Fibroblast of lung (primary cell): ENCODE measurements around the gene MGAT3. TPM values are rescaled to one million over a fixed set of nuclear protein-coding genes. Genes with fewer than 3 reads are reported as not detected.
A peak's percentile ranks its signal among the peaks of the same experiment; 100 is the strongest.

ENCODE experiments used
- DNase-seq, 2 donors: peaks; one replicate each; pipeline versions ENCODE4 v3.0.0 to v3.0.0-alpha.2; 2010; ENCODE audit warnings: low read depth in 2 of 2
- H2AFZ ChIP-seq: 2 replicates; pipeline ENCODE4 v1.5.1; 2012; ENCODE audit warnings: low read length, control low read depth, inconsistent platforms
- H3K27ac ChIP-seq: 2 replicates; pipeline ENCODE4 v1.5.1; 2011; ENCODE audit warnings: low read length, control low read depth; ENCODE audit not compliant: insufficient read depth
- H3K27me3 ChIP-seq: 2 replicates; pipeline ENCODE4 v1.5.1; 2011; ENCODE audit warnings: mild to moderate bottlenecking, low read length; ENCODE audit not compliant: control insufficient read depth, insufficient read depth
- H3K36me3 ChIP-seq: 2 replicates; pipeline ENCODE4 v1.5.1; 2011; ENCODE audit warnings: low read length; ENCODE audit not compliant: control insufficient read depth, insufficient read depth
- H3K4me1 ChIP-seq: 2 replicates; pipeline ENCODE4 v1.5.1; 2011; ENCODE audit warnings: low read length; ENCODE audit not compliant: control insufficient read depth, insufficient read depth; ENCODE audit errors: extremely low read depth
- H3K4me2 ChIP-seq: 2 replicates; pipeline ENCODE4 v1.5.1; 2011; ENCODE audit warnings: low read length, control low read depth; ENCODE audit not compliant: insufficient read depth; ENCODE audit errors: extremely low read depth
- H3K4me3 ChIP-seq, 4 experiments: fragments of 200-600 bp in 1 of 4; sonication (generic) in 1 of 4; replicated peaks in 1 of 4; 2 replicates each; pipeline ENCODE4 v1.5.1; 2011 to 2016; ENCODE audit warnings: low read length in 4 of 4, low read depth in 3 of 4, mild to moderate bottlenecking in 3 of 4, control low read depth in 2 of 4, inconsistent platforms in 1 of 4, mixed read lengths in 1 of 4; ENCODE audit not compliant: insufficient read depth in 1 of 4; ENCODE audit errors: control extremely low read depth in 1 of 4
- H3K79me2 ChIP-seq: 2 replicates; pipeline ENCODE4 v1.5.1; 2012; ENCODE audit warnings: mild to moderate bottlenecking, low read length, inconsistent platforms; ENCODE audit not compliant: control insufficient read depth, insufficient read depth
- H3K9ac ChIP-seq: 2 replicates; pipeline ENCODE4 v1.5.1; 2011; ENCODE audit warnings: mild to moderate bottlenecking, low read length, control low read depth; ENCODE audit not compliant: insufficient read depth
- H3K9me3 ChIP-seq: 2 replicates; pipeline ENCODE4 v1.5.1; 2012; ENCODE audit warnings: low read depth, low read length; ENCODE audit not compliant: control insufficient read depth, insufficient read depth
- H4K20me1 ChIP-seq: 2 replicates; pipeline ENCODE4 v1.5.1; 2011; ENCODE audit warnings: low read length; ENCODE audit not compliant: control insufficient read depth, insufficient read depth; ENCODE audit errors: extremely low read depth
- EZH2 ChIP-seq: IDR thresholded peaks from 2 replicates; pipeline ENCODE4 v1.5.1; 2012; ENCODE audit warnings: low read length, control low read depth, mild to moderate bottlenecking; ENCODE audit errors: missing control alignments
- polyA plus RNA-seq, 2 donors: library from polyadenylated mRNA; depleted of rRNA in 1 of 2; stranded (reverse) in 1 of 2; unstranded in 1 of 2; fragments of >200 nt; gene quantifications; 2 replicates each; pipeline ENCODE4 v1.2.1, GENCODE V29; 2011 to 2012; ENCODE audit warnings: missing spikeins in 1 of 2
- total RNA-seq: library from RNA; depleted of rRNA; stranded (reverse); fragments of >200 nt; gene quantifications from 2 replicates; pipeline ENCODE4 v1.2.1, GENCODE V29; 2014
- TF ChIP-seq, protein P1 (sequence below), 2 donors: IDR thresholded peaks in 1 of 2; conservative IDR thresholded peaks in 1 of 2; 1 replicate in 1 of 2; 2 replicates in 1 of 2; pipeline ENCODE4 v1.5.1; 2011 to 2012; ENCODE audit warnings: low read length in 2 of 2, control low read depth in 1 of 2, inconsistent platforms in 1 of 2, low read depth in 1 of 2, mild to moderate bottlenecking in 1 of 2

MGAT3 gene
- total and polyA plus RNA-seq, 2 donors (not counting 1 experiment from before 2014, with no cell fraction given): 0.09 TPM; not detected in 1

DNA sequence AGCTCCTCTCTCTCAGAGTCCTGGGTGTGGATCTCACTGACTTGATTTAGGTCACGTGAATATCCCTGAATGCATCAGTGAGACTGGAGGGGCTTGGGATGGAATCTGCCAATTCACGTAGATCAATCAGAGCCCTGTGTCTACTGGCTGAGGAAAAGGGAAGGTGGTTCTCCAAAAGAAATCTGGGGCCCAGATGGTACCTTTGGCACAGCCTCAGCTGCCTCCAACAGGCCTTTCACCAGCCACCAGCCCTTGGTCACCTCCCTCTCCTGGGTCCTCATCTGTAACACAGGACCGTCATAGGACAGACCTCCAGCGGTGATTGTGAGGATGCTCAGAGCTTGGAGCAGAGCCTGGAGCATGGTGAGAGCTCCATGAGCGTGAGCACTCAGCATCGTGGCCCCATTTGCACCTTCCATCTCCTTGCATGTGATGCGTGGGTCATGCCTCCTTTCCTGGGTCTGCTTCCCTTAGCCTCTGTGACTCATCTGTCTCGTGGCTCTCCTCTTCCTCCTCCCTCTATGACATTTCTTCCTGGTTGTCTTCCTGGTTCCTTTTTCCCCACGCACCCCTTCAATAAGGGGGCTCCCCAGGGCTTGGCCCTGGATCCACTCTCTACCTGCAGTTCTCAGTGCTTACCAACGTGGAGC, 37.8 kb downstream of the MGAT3 start:
- Histone ChIP-seq H3K27ac (peak overlapping the region; percentile 42), H2AFZ (no peak overlapping the region), H3K4me1 (peaks cover 17% of the 10 kb centered on the region), H3K27me3 (no peaks in the 10 kb centered on the region), H3K9ac (no peak overlapping the region), H3K36me3 (no peaks in the 10 kb centered on the region), H3K9me3 (no peaks in the 10 kb centered on the region), H3K79me2 (no peaks in the 10 kb centered on the region), H3K4me2 (no peak overlapping the region), H3K4me3 (no peak overlapping the region), H4K20me1 (no peaks in the 10 kb centered on the region)
- TF ChIP-seq, protein P1, sequence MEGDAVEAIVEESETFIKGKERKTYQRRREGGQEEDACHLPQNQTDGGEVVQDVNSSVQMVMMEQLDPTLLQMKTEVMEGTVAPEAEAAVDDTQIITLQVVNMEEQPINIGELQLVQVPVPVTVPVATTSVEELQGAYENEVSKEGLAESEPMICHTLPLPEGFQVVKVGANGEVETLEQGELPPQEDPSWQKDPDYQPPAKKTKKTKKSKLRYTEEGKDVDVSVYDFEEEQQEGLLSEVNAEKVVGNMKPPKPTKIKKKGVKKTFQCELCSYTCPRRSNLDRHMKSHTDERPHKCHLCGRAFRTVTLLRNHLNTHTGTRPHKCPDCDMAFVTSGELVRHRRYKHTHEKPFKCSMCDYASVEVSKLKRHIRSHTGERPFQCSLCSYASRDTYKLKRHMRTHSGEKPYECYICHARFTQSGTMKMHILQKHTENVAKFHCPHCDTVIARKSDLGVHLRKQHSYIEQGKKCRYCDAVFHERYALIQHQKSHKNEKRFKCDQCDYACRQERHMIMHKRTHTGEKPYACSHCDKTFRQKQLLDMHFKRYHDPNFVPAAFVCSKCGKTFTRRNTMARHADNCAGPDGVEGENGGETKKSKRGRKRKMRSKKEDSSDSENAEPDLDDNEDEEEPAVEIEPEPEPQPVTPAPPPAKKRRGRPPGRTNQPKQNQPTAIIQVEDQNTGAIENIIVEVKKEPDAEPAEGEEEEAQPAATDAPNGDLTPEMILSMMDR (conservative IDR thresholded peaks at IDR 0.05 in 1 of 2, IDR thresholded peaks at IDR 0.05 in 1 of 2; ENCODE audit: low read depth in 1 of 2, low read length in 2 of 2): peak in 1 of 2 donors; percentile 10
- no peak for TF ChIP-seq EZH2
- DNase-seq: no peak

DNA sequence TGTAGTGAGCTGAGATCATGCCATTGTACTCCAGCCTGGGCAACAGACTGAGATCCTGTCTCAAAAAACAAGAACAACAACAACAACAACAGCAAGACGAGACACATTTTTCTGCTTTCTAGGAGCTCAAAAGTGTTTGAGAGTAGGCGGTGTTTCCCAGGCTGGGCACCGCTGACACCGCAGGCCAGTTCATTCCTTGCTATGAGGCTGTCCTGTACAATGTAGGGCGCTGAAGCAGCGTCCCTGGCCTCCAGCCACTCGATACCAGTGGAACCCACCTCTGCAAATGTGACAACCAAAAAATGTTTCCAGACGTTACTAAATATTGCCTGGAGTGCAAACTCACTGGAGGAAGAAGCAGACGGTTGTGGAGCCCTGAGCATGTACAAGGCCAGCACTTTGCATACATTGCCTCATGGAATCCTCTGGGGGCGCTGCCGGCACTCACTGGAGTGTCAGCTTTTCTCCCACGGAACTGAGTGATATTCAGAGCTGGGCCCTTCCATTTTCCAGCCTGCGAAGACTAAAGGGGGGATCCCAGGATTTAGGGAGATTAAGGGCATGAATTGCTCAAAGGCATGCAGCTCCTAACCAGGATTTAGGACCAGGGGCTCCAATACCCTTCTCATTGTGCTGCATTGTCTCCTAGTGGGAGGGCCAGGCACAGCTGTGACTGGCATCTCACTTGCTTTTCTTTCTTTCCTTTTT, 39.5 kb downstream of the MGAT3 start:
- Histone ChIP-seq H2AFZ (peak overlapping the region; percentile 50), H3K27me3 (no peaks in the 10 kb centered on the region), H3K4me2 (no peak overlapping the region), H3K4me3 (no peak overlapping the region), H3K4me1 (peaks cover 20% of the 10 kb centered on the region), H3K9ac (no peak overlapping the region), H3K36me3 (no peaks in the 10 kb centered on the region), H3K79me2 (no peaks in the 10 kb centered on the region), H4K20me1 (no peaks in the 10 kb centered on the region), H3K27ac (no peak overlapping the region), H3K9me3 (no peaks in the 10 kb centered on the region)
- TF ChIP-seq, protein P1 (conservative IDR thresholded peaks at IDR 0.05 in 1 of 2, IDR thresholded peaks at IDR 0.05 in 1 of 2; ENCODE audit: low read depth in 1 of 2, low read length in 2 of 2): peak; percentile 64 to 88
- no peak for TF ChIP-seq EZH2
- DNase-seq: peak; percentile 55 to 60

DNA sequence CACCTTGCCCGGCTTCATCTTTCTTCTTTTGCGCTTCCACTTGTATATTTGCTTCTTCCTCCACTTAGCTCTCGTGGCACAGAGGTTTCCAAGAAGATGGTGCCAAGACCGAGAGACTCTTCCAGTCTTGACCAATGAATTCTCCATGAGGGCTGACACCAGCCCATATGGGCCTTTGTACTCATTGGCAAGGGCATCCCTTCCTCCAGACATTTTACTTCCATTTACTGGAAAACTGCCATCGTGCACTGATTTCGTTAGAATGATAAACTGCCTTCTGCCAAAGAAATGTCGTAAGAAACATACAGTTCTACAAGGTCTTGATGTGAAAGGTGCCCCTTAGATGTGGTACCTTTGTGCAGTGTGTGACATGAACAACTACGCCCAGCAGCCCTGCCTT, 40.6 kb downstream of the MGAT3 start:
- TF ChIP-seq EZH2: no peak
- TF ChIP-seq, protein P1 (conservative IDR thresholded peaks at IDR 0.05 in 1 of 2, IDR thresholded peaks at IDR 0.05 in 1 of 2; ENCODE audit: low read depth in 1 of 2, low read length in 2 of 2): no peak
- H3K4me1 ChIP-seq: peaks cover 27% of the 10 kb centered on the region
- no peak overlapping the region for H2AFZ ChIP-seq
- no peaks in the 10 kb centered on the region for H3K36me3 ChIP-seq
- no peak overlapping the region for H3K4me2 ChIP-seq
- DNase-seq: no peak
- no peaks in the 10 kb centered on the region for H3K9me3 ChIP-seq
- no peaks in the 10 kb centered on the region for H3K27me3 ChIP-seq
- H3K27ac ChIP-seq: no peak overlapping the region
- no peaks in the 10 kb centered on the region for H4K20me1 ChIP-seq
- H3K9ac ChIP-seq: no peak overlapping the region
- H3K79me2 ChIP-seq: peaks cover 3% of the 10 kb centered on the region
- H3K4me3 ChIP-seq: no peak overlapping the region
